DMS79 treated with DMSO at 0.1 percent for 48 hours (cell line): ENCODE measurements around the gene CXCL9.
"Not testable (repeated sequence)": the region's sequence is repeated elsewhere in the genome, so short reads cannot be mapped to it uniquely, and the experiment has no call there.

Source experiments
- DNase-seq: peaks from one replicate; lab custom pipeline; 2025; lab: John Stamatoyannopoulos, UW

CXCL9 gene

DNA sequence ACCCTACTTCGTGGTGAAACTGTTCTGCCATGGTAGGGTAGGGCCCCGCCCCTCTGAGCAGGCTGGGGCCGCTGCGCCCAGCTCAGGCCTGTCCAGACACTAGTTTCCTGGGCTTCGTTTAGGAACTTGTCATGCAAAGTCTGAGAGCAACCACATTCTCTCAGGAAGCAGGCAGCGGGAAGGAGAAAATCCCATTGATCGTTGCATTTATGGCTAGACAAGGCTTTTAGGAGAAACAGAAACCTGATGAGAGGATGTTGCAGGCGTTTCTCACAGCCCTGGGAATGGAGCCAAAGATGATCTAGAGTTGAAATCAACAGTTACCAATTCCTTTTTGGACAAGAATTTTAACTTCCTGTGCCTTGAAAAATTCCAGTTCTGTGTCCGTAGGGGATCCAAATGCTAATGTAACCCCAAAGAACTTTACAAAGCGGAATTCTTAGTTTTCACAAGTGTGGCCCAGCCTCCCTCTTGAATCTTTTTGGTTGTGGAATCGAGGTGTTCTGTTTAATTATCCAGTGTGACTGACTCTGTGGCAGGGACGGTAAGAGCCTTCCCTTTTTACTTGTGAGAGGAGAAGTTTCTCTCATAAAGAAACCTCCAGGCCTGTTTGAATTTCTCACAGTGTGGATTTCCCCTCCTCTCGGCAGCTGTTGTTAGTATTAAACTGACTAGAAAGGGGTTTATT is 4.5 kb upstream of the CXCL9 start:
- no peak for DNase-seq

DNA sequence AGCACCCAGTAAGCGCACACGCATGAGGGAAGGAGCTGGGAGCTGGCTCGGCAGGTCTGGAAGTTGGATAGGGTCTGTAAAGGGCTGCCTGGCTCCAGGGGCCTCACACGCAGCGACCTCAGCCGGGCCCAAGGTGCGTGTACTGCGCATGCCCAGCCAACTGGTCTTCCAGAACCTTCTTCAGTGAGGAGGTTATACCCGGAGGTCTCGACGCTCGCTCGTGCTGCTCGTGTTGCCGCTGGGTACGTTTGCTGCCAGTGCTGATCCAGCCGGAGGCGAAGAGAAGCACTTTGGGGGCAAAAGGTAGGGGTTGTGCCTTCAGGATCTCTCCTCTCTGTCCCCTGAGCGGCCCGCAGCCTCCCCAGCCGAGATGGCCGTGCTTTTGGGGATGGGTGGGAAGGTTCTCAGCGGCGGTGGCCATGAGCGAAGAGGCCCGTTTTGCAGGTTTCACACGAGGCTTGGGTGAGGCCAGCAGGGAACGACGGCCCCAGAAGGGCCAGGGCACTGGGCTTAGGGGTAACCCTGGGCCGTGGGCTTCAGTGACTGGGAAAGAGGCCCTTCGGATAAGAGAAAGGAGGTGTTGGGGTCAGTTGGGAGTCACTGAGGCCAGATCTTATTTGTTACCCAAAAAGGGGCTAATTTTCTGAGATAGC is 3.8 kb upstream of the CXCL9 start:
- no peak for DNase-seq

DNA sequence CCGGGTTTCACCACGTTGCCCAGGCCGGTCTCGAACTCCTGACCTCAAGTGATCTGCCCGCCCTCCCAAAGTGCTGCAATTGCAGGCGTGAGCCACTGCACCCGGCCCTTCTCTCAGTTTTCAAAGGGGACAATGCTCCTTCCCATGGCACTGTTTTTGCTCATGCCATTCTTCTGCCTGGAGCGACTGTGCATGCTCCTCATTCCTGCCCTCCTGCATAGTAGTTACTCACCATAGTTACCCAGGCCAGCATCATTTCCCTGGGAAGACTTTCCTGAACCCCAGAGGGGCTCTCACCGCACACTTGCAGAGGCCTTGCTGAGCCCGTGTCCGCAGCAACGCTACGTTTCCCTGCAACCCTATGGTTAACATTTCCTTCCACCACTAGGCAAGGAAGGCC is 3.3 kb upstream of the CXCL9 start:
- DNase-seq: no peak

DNA sequence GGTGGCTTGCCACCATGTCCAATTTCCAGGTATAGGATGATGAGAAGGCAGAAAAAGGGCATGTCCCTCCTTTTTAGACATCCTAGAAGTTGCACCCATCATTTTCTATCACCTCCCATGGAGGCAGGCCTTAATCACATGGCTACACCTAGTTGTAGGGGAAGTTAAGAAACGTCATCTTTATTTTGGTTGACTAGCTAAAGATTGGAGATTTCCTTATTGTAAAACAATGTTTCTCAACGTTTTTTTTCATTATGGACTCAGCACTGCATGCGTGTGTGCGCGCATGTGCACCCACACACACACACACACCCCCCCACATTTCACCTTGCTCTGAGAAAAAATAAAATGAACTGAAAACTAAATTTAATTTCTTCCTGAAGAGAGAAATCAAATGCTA is 2.0 kb upstream of the CXCL9 start:
- DNase-seq: no peak

DNA sequence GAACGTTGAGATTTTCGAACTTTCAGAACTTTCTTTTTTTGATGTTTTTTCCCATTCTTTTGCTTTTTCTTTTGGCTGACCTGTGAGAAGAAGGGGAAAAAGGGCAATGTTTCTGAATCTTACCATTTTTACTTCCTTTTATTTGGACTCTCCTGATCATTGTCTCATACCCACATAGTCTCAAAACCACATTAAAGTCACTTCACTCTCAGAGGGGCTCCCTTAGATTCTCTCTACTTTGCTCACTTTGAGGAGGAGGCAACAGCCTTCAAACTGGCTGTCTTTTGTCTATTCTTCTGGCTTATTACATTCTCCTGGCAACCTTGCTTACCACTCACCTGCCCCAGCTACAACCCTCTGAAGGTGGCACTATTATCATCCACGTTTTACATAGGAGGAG is 3.7 kb downstream of the CXCL9 start:
- no peak for DNase-seq

DNA sequence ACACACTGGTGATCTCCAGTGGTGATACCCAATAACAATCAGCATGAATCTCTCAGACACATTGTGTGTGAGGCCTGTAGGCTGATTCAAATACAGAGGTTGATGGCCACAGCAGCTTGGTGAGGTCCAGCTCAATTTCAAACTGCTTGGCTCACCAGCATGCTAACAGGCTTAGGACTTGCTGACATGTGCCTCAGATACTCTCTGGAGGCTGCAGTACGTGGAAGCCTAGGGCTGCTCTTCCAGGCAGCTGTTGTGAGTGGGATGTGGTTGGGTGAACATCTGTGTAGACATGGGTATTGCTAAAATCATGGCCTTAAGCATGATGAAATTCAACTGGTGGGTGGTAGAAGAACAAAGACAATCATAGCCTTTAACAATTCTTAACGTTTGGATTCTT is 4.3 kb downstream of the CXCL9 start:
- no peak for DNase-seq

DNA sequence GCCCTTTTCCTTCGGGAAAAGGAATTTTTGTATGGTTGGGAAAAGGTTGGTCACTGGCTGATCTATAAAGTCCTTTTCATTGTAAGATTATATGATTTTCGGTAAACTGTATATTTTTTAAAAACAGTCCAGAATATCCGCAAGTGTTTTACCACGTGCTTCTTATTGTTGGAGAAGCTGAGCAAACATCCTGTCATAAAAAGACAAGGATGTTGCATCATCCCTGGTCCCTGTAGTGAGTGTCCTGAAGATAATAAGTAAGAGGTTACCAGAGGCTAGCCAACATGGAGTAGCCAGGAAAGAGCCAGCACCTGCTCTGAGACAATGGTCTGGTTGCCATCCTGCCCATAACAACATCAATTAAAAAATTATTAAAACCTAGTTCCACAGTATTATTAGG is 5.1 kb downstream of the CXCL9 start:
- no peak for DNase-seq

DNA sequence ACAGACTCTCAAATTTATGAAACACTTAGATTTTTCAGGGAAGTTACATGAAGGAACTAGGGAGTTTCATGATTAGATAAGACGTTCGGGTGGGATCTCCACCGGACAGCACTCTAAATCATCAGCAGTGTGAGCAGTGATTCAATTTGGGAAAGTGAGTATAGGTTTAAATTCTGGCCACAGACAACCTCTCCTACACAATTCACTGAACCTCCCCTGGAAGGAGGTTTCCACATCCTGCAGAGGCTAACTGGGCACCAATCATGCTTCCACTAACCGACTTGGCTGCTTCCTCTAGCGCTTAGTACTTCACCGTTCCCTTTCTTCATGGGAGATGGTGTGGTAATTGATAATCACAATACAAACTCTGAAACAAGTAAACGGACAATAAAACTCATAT is 5.6 kb downstream of the CXCL9 start:
- DNase-seq: no peak

DNA sequence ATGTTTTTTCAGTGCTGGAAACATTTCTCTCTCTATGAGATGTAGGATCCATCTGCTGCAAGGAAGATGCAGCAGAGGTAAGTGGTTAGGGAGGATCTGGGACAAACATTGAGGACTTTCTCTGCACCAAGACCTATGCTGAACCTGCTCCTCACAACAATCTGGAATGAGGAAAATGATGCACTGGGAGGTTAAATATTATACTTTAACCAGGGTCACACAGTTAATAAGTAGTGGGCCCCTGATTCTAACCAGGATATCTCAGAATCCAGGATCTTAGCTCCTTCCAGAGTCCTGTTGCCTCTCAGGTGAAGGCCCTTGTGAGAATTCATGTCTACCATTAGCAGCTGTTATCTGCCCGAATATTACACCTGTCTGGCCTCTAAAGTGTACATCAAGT is 7.0 kb downstream of the CXCL9 start:
- DNase-seq: no peak

DNA sequence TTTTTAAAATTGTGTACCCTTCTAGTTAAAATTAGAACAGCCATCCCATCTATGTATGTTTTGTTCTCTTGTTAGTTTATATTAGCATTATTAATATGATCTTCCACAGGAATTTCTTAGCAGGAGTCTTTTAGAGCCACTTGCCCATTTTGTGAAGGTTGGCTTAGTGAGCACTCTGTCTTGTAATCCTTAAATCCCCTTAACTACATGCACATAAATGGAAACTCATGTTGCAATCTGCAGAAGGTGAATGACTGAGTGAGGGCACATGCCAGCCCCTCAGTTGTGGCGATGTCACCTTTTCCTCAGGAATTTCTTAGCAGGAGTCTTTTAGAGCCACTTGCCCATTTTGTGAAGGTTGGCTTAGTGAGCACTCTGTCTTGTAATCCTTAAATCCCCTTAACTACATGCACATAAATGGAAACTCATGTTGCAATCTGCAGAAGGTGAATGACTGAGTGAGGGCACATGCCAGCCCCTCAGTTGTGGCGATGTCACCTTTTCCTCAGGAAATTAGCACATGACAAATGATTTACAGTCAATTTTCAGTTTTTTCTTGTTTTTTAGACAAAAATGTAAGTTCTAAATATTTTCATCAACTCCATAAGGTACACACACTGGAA is 8.7 kb downstream of the CXCL9 start:
- DNase-seq: not testable (repeated sequence)

DNA sequence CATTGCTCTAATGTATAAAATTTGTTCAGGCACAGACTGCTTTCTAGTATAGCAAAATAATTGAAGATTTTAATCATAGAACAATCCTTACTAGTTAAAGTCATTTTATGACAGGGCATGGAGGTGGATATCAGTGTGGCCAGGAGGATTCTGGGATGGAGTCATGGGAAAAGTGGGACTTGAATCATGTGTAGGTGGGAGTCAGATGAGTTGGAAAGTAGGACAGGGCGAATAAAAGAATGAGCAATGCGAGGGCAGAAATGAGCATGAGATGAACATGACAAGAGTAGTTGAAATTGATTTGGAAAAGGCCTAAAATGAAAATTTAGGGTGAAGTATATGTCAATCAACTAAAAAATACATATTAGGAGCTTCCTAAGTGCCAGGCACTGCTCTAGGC is 9.4 kb downstream of the CXCL9 start:
- DNase-seq: no peak

DNA sequence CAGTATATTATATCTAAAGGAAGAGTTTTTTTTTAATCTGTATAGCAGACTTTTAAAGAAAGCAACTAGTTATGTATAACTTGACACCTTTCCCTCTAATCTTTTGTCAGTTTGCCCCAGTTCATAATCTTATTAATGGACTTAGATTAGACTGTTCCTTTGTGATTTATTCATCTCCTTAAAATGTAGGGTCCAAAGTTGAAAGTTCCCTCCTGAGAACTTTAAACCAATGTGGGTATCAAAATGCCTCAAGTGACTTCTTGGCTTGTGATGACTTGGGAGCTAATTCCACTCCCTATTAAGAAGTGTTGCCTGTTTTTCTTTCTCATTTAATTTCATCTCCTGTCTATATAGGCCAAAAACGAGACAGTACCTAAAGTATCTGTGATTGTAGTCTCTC is 10.2 kb downstream of the CXCL9 start:
- DNase-seq: no peak

DNA sequence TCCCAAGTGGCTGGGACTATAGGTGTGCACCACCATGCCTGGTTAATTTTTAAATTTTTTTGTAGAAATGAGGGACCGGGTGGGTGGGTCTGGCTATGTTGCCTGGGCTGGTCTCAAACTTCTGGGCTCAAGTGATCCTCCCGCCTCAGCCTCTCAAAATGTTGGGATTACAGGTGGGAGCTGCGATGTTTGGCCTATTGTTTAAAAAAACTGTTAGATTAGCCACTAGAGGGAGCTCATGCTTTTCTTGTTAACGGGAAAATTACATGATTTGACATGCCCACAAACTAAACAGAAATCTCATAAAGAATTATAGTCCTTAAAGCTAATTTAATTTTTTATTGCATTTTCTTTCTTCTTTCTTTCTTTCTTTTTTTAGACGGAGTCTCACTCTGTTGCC is 11.6 kb downstream of the CXCL9 start:
- peak; percentile 49 for DNase-seq

DNA sequence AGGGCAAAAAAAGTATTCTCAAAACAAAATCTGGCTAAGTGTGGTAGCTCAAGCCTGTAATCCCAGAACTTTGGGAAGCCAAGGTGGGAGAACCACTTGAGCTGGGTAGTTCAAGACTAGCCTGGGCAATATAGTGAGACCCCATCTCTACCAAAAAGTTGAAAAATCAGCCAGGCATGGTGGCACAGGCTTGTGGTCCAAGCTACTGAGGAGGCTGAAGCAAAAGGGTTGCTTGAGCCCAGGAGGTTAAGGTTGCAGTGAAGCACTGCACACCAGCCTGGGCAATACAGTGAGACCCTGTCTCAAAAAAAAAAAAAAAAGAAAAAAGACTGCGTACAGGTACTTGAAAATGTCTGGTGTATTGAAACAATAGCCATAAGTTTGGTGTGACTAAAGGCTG is 14.8 kb downstream of the CXCL9 start:
- no peak for DNase-seq

DNA sequence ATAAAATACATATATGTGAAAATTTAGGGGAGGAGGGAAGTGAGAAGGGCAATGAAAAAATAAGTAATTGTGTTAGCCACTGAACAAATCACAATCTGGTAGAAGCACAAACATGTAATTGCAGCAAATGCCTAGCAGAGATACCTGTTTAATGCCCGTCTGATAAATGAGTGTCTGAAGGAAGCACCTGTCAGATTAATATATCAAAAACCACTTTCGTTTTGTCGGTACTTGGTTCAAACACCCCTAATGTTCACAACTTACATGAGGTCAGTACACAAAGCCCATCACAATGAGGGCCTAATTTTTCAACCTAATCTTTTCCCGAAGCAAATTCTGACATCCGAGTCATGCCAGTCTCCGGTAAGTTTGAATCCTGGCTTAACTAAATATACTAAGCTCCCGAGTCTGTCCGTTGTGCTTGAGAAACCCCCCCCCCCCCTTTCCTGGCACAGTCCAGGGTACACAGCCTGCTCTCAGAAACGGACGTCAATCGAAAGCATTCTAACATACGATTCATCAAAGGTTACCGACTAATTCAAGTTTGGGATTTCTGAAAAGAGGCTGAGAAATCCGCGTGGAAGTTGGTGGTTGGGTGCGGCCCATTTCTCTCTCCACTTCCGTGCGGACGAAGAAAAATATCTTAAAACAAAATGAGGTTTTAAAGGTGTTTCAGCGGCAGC is 17.3 kb downstream of the CXCL9 start:
- DNase-seq: no peak

DNA sequence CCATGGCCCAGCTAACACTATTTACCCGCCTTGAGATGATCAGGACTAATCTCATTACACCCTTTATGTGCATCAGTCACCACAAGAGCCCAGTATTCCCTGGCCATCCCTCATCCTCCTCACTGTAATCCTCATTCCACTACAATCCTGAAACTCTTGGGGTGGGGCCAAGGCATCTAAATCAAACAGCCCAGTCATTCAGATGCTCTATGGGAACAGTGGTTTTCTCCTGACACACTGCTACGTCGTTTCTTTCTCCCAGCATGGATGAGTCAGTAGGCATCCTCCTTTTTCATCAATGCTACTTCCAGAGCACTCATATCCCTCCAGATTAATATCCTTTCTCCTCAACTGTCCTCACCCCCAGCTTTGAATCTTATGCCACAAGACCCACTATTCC is 22.2 kb downstream of the CXCL9 start:
- DNase-seq: no peak

DNA sequence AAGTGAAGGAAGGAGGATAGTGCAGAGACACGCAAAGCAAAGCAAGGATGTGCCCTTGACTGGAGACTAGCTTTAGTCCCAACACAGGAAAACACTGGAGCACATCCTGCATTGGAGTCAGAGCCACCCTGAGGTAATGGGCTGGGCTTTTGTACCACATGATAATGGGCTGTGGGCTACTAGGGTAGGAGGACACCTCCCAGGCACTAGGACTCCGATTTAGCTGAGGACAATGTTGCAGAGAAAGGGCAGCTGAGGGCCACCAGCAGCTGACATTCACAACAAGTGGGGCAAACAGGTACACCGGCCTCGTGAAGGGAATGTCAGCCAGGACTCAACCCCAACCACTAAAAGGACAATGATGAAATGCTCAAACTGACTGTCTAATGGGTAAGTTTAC is 26.7 kb downstream of the CXCL9 start:
- no peak for DNase-seq

DNA sequence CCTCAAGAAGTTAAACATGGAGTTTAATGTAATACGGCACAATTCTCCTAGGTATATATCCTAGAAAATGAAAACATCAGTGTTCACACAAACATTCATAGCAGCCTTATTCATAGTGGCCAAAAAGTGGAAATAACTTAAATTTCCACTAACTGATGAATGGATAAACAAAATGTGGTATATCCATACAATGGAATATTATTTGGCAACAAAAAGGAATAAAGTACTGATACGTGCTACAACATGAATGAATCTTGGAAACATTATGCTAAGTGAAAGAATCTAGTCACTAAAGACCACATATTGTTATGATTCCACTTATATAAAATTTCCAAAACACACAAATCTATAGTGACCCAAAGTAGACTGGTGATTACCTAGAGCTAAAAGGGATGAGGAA is 31.1 kb downstream of the CXCL9 start:
- DNase-seq: no peak

DNA sequence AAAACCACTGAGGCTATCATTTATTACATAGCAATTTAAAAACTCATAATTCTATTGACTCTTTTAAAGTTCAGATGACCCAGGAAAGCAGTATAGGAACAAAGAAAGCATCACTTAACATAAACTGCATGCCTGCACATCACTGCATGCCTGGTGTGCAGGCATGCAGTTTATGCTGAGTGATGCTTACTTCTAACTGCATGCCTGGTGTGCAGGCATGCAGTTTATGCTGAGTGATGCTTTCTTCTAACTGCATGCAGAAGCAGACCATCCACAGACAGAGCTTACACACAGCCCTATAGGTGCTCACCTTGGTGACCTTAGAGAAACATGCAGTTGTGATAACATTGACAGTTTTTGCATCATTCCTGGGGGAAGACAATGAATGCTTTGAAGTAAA is 33.5 kb downstream of the CXCL9 start:
- no peak for DNase-seq

DNA sequence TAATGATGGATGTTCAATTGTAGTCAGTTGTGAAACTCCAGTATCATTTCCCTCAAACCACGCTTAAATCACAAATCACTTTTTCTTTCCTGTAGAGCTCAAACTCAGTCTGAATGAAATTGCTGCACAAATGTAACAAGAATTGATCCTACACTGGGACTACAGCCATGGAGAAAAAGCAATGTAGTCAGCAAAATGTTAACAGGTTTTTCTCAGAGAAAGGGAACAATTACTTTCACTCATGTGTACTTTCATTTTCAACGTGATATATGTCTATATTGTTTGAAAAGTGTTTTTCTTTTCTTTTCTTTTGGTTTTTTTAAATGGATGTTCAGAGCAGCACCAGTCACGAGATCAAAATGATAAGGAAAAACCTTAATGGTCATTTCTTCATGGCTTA is 39.2 kb downstream of the CXCL9 start:
- no peak for DNase-seq

DNA sequence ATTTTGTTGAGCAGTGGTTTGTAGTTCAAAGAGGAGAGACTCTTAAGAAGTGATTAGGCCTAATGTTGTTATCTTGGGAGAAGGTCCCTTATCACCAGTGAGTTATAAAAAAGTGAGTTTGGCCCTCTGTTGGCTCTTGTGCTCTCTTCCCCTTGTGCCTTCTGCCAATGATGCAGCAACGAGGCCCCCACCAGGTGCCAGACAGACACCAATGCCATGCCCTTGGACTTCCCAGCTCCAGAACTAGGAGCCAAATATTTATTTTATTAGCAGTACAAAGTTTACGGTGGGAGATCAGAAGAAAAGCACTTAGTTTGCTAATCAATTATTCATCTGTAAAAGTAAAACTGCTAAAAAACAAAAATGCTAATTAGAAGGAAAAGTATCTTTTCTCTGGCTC is 43.8 kb downstream of the CXCL9 start:
- no peak for DNase-seq

DNA sequence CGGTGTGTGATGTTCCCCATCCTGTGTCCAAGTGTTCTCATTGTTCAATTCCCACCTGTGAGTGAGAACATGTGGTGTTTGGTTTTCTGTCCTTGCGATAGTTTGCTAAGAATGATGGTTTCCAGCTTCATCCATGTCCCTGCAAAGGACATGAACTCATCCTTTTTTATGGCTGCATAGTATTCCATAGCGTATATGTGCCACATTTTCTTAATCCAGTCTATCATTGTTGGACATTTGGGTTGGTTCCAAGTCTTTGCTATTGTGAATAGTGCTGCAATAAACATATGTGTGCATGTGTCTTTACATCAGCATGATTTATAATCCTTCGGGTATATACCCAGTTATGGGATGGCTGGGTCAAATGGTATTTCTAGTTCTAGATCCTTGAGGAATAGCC is 45.2 kb downstream of the CXCL9 start:
- not testable (repeated sequence) for DNase-seq

DNA sequence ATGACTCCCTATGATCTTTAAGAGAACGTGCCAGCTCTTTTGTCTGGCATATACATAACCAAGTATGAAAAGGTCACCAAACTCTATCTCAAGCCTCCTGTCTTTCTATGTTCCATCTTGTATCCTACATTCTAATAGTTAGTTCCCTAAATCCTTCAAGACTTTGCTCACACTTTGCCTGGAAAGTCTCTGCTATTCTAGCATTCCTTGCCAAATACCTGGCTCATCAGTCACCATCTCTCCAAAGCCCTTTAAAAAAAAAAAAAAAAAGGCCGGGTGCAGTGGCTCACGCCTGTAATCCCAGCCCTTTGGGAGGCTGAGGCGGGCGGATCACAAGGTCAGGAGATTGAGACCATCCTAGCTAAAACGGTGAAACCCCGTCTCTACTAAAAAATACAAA is 48.8 kb downstream of the CXCL9 start:
- DNase-seq: not testable (repeated sequence)
